HCT116 (cell line): ENCODE results near the gene PFKP. TPM values are rescaled to one million over a fixed set of nuclear protein-coding genes. Genes with fewer than 3 reads are reported as not detected.

Source experiments
- ATAC-seq: fragments of 200-7000 bp; cut with Tn5 transposase; 2 replicates; pipeline ENCODE4 v1.9.1; 2020; ENCODE audit warnings: mild to moderate bottlenecking, moderate library complexity
- BruUV-seq: library from RNA; stranded (reverse); fragments of 400-500 nt; replicated peaks from 2 replicates; lab custom pipeline; 2021; lab: Mats Ljungman, UMichigan
- CTCF ChIA-PET: fragments of 300-600 bp; sonication (Branson Sonifier 250); formaldehyde crosslinking; loops from one replicate; lab custom pipeline; 2021; ENCODE audit warnings: antibody characterized with exemption; lab: Charles Lee
- POLR2A ChIA-PET: fragments of 300-600, 350-600 bp; sonication (Branson Sonifier 250); formaldehyde crosslinking; loops from one replicate; lab custom pipeline; 2021; ENCODE audit warnings: antibody characterized with exemption; lab: Charles Lee
- RAD21 ChIA-PET, 2 experiments: fragments of 300-600 bp; sonication (Branson Sonifier 250); formaldehyde crosslinking; loops; one replicate each; lab custom pipeline; 2023; ENCODE audit warnings: low total read pairs in 2 of 2; ENCODE audit not compliant: uncharacterized antibody in 2 of 2, unreplicated experiment in 2 of 2, low non-redundant PET in 1 of 2; lab: Charles Lee
- DNase-seq: peaks from one replicate; pipeline ENCODE4 v3.0.0-alpha.2; 2010; ENCODE audit warnings: low read depth, low spot score
- H2AFZ ChIP-seq: fragments of 200-600 bp; shearing (Covaris generic), sonication (generic); 2 replicates; pipeline ENCODE4 v1.6.1; 2017; ENCODE audit warnings: low read depth, mixed run types, mixed read lengths, antibody characterized with exemption, low read length; ENCODE audit not compliant: poor library complexity, severe bottlenecking
- H3K27ac ChIP-seq: 2 replicates; pipeline ENCODE4 v1.5.1; 2012; ENCODE audit warnings: low read depth, low read length
- H3K27me3 ChIP-seq: fragments of 200-600 bp; sonication (generic); 2 replicates; pipeline ENCODE4 v1.6.1; 2016; ENCODE audit warnings: mixed run types, low read length, mixed read lengths; ENCODE audit not compliant: insufficient read depth
- H3K36me3 ChIP-seq, 2 experiments: fragments of 200-500 bp in 1 of 2; fragments of 200-600 bp in 1 of 2; sonication (Bioruptor generic) in 1 of 2; sonication (generic) in 1 of 2; 2 replicates each; pipeline versions ENCODE4 v1.5.1 to v1.6.1; 2014 to 2016; ENCODE audit warnings: low read length in 2 of 2, inconsistent platforms in 1 of 2, mixed read lengths in 1 of 2, mixed run types in 1 of 2; ENCODE audit not compliant: insufficient read depth in 2 of 2, control insufficient read depth in 1 of 2
- H3K4me1 ChIP-seq, 2 experiments: fragments of 200-600 bp in 1 of 2; sonication (generic) in 1 of 2; 2 replicates each; pipeline versions ENCODE4 v1.5.1 to v1.6.1; 2012 to 2017; ENCODE audit warnings: low read length in 2 of 2, inconsistent platforms in 1 of 2, mild to moderate bottlenecking in 1 of 2, mixed read lengths in 1 of 2, mixed run types in 1 of 2, moderate library complexity in 1 of 2; ENCODE audit not compliant: insufficient read depth in 2 of 2, control insufficient read depth in 1 of 2
- H3K4me2 ChIP-seq: fragments of 200-600 bp; sonication (generic); 2 replicates; pipeline ENCODE4 v1.6.1; 2017; ENCODE audit warnings: mixed run types, low read length, mixed read lengths
- H3K4me3 ChIP-seq, 2 experiments: fragments of 200-600 bp in 1 of 2; sonication (generic) in 1 of 2; replicated peaks in 1 of 2; 2 replicates each; pipeline ENCODE4 v1.5.1; 2011 to 2016; ENCODE audit warnings: low read length in 2 of 2, control low read depth in 1 of 2, low read depth in 1 of 2, mild to moderate bottlenecking in 1 of 2, mixed read lengths in 1 of 2, mixed run types in 1 of 2
- H3K79me2 ChIP-seq: fragments of 200-600 bp; sonication (generic); 2 replicates; pipeline ENCODE4 v1.6.1; 2017; ENCODE audit warnings: mild to moderate bottlenecking, mixed run types, low read length, moderate library complexity, mixed read lengths; ENCODE audit not compliant: insufficient read depth
- H3K9ac ChIP-seq: fragments of 200-600 bp; sonication (generic); 2 replicates; pipeline ENCODE4 v1.6.1; 2016; ENCODE audit warnings: low read length, mixed read lengths
- H3K9me2 ChIP-seq: fragments of 200-600 bp; sonication (generic), shearing (Covaris generic); 2 replicates; pipeline ENCODE4 v1.6.1; 2017; ENCODE audit warnings: mixed run types, mild to moderate bottlenecking, moderate library complexity; ENCODE audit not compliant: insufficient read depth
- H3K9me3 ChIP-seq, 2 experiments: fragments of 200-500 bp in 1 of 2; fragments of 200-600 bp in 1 of 2; sonication (Bioruptor generic) in 1 of 2; sonication (generic) in 1 of 2; 2 replicates each; pipeline ENCODE4 v1.6.1; 2014 to 2017; ENCODE audit warnings: low read length in 2 of 2, mixed read lengths in 2 of 2, inconsistent platforms in 1 of 2, low read depth in 1 of 2, mild to moderate bottlenecking in 1 of 2, mixed run types in 1 of 2, moderate library complexity in 1 of 2; ENCODE audit not compliant: control insufficient read depth in 1 of 2, insufficient read depth in 1 of 2
- H4K20me1 ChIP-seq: fragments of 200-600 bp; sonication (generic), shearing (Covaris generic); 2 replicates; pipeline ENCODE4 v1.6.1; 2017; ENCODE audit warnings: mixed run types, mild to moderate bottlenecking, moderate library complexity; ENCODE audit not compliant: insufficient read depth
- CBX3 ChIP-seq: IDR thresholded peaks from 2 replicates; pipeline ENCODE4 v1.6.1; 2012; ENCODE audit warnings: low read depth
- CTCF ChIP-seq, 3 experiments: fragments of 200-600 bp in 1 of 3; sonication (generic) in 1 of 3; IDR thresholded peaks in 2 of 3; conservative IDR thresholded peaks in 1 of 3; 2 replicates each; pipeline ENCODE4 v1.5.1; 2012 to 2017; ENCODE audit warnings: low read depth in 2 of 3, low read length in 2 of 3, antibody characterized with exemption in 1 of 3, borderline replicate concordance in 1 of 3, control low read depth in 1 of 3, mild to moderate bottlenecking in 1 of 3, mixed read lengths in 1 of 3, mixed run types in 1 of 3, moderate library complexity in 1 of 3; ENCODE audit not compliant: insufficient read depth in 1 of 3
- EGR1 ChIP-seq: IDR thresholded peaks from 2 replicates; pipeline ENCODE4 v1.6.1; 2012; ENCODE audit warnings: low read depth
- ELF1 ChIP-seq: IDR thresholded peaks from 2 replicates; pipeline ENCODE4 v1.6.1; 2012; ENCODE audit warnings: low read depth, borderline replicate concordance
- EZH2 ChIP-seq: fragments of 200-600 bp; sonication (generic); IDR thresholded peaks from 2 replicates; pipeline ENCODE4 v1.6.1; 2017; ENCODE audit warnings: antibody characterized with exemption, mixed run types
- EZH2phosphoT487 ChIP-seq: fragments of 200-600 bp; IDR thresholded peaks from 2 replicates; pipeline ENCODE4 v1.6.1; 2018; ENCODE audit warnings: antibody characterized with exemption, borderline replicate concordance
- FOSL1 ChIP-seq: IDR thresholded peaks from 2 replicates; pipeline ENCODE4 v1.6.1; 2012; ENCODE audit warnings: low read depth
- JUND ChIP-seq: IDR thresholded peaks from 2 replicates; pipeline ENCODE4 v1.6.1; 2012
- POLR2A ChIP-seq: IDR thresholded peaks from 2 replicates; pipeline ENCODE4 v1.7.0; 2011; ENCODE audit warnings: borderline replicate concordance; ENCODE audit not compliant: insufficient read depth, insufficient read length; ENCODE audit errors: extremely low read depth
- POLR2AphosphoS5 ChIP-seq: IDR thresholded peaks from 2 replicates; pipeline ENCODE4 v1.6.1; 2011; ENCODE audit warnings: mild to moderate bottlenecking, low read depth, low read length, moderate library complexity
- SIN3A ChIP-seq: IDR thresholded peaks from 2 replicates; pipeline ENCODE4 v1.6.1; 2012; ENCODE audit warnings: low read depth
- SP1 ChIP-seq: IDR thresholded peaks from 2 replicates; pipeline ENCODE4 v1.6.1; 2012; ENCODE audit warnings: low read depth
- TCF7L2 ChIP-seq: IDR thresholded peaks from 2 replicates; pipeline ENCODE4 v1.7.0; 2011; ENCODE audit warnings: borderline replicate concordance, inconsistent platforms; ENCODE audit not compliant: insufficient read depth, insufficient read length; ENCODE audit errors: extremely low read depth
- YY1 ChIP-seq: IDR thresholded peaks from 2 replicates; pipeline ENCODE4 v1.6.1; 2011; ENCODE audit warnings: low read length, low read depth, moderate library complexity, mild to moderate bottlenecking; ENCODE audit not compliant: insufficient replicate concordance; ENCODE audit errors: extremely low read depth
- ZBTB33 ChIP-seq: IDR thresholded peaks from 2 replicates; pipeline ENCODE4 v1.6.1; 2011; ENCODE audit warnings: mild to moderate bottlenecking, low read length, moderate library complexity; ENCODE audit not compliant: insufficient replicate concordance; ENCODE audit errors: extremely low read depth
- ZFX ChIP-seq: fragments of 450-650 bp; IDR thresholded peaks from 2 replicates; pipeline ENCODE4 v1.6.1; 2017
- ZNF274 ChIP-seq: fragments of 200-500 bp; sonication (Bioruptor generic); IDR thresholded peaks from 2 replicates; pipeline ENCODE4 v1.6.1; 2014; ENCODE audit warnings: mild to moderate bottlenecking, low read depth, low read length, inconsistent platforms
- intact Hi-C: fragments of 100-400 bp; cut with micrococcal nuclease; formaldehyde crosslinking; loops from 2 replicates; pipeline ENCODE4 v1.10.0; 2022
- total RNA-seq: library from RNA; stranded (reverse); gene quantifications from one replicate; pipeline ENCODE4 v1.2.1, GENCODE V29; 2021; ENCODE audit not compliant: unreplicated experiment
- TF ChIP-seq, protein P1 (sequence below): IDR thresholded peaks from 2 replicates; pipeline ENCODE4 v1.6.1; 2012
- TF ChIP-seq, protein P2 (sequence below): IDR thresholded peaks from 2 replicates; pipeline ENCODE4 v1.6.1; 2012; ENCODE audit warnings: low read depth
- TF ChIP-seq, protein P3 (sequence below): IDR thresholded peaks from 2 replicates; pipeline ENCODE4 v1.6.1; 2012

The PFKP gene
- total RNA-seq, 1 experiment from 2014 or later, result 237 TPM

DNA sequence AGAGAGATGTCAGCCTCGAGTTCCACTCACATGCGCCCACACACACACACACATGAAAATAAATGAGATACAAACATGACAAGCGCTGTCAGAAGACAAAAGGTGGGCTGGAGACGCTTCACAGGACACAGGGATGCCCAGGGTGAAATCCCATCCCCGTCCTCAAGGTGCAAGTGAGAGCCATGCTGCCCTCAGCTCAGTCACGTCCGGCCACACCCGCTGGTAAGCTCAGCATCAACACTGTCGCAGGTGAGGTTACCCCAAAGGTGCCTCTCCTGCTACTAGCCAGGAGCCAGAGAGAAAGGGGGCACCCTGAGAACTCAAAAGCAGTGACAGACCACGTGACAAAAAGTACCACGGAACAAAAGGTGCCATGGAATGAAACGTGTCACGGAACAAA, 83.0 kb downstream of the PFKP start:
- no peak for ATAC-seq
- Histone ChIP-seq H3K27me3 (no peaks in the 10 kb centered on the region), H2AFZ (no peak overlapping the region), H3K4me2 (no peak overlapping the region)
- CTCF ChIA-PET, result no interaction called here
- TF ChIP-seq TCF7L2 (no peak), ELF1 (no peak), JUND (no peak), POLR2AphosphoS5 (no peak), SIN3A (no peak), SP1 (no peak), ZFX (no peak), EZH2phosphoT487 (no peak), ZBTB33 (no peak), CBX3 (no peak), FOSL1 (no peak), YY1 (no peak), ZNF274 (no peak), POLR2A (no peak), CTCF (IDR thresholded peaks at IDR 0.05 in 2 of 3, conservative IDR thresholded peaks at IDR 0.05 in 1 of 3; ENCODE audit: borderline replicate concordance in 1 of 3, insufficient read depth in 1 of 3, low read depth in 2 of 3, low read length in 2 of 3) (no peak), EZH2 (no peak), EGR1 (no peak)
- TF ChIP-seq, protein P1, sequence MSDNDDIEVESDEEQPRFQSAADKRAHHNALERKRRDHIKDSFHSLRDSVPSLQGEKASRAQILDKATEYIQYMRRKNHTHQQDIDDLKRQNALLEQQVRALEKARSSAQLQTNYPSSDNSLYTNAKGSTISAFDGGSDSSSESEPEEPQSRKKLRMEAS, result no peak
- TF ChIP-seq, protein P2, sequence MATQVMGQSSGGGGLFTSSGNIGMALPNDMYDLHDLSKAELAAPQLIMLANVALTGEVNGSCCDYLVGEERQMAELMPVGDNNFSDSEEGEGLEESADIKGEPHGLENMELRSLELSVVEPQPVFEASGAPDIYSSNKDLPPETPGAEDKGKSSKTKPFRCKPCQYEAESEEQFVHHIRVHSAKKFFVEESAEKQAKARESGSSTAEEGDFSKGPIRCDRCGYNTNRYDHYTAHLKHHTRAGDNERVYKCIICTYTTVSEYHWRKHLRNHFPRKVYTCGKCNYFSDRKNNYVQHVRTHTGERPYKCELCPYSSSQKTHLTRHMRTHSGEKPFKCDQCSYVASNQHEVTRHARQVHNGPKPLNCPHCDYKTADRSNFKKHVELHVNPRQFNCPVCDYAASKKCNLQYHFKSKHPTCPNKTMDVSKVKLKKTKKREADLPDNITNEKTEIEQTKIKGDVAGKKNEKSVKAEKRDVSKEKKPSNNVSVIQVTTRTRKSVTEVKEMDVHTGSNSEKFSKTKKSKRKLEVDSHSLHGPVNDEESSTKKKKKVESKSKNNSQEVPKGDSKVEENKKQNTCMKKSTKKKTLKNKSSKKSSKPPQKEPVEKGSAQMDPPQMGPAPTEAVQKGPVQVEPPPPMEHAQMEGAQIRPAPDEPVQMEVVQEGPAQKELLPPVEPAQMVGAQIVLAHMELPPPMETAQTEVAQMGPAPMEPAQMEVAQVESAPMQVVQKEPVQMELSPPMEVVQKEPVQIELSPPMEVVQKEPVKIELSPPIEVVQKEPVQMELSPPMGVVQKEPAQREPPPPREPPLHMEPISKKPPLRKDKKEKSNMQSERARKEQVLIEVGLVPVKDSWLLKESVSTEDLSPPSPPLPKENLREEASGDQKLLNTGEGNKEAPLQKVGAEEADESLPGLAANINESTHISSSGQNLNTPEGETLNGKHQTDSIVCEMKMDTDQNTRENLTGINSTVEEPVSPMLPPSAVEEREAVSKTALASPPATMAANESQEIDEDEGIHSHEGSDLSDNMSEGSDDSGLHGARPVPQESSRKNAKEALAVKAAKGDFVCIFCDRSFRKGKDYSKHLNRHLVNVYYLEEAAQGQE, result no peak
- TF ChIP-seq, protein P3, sequence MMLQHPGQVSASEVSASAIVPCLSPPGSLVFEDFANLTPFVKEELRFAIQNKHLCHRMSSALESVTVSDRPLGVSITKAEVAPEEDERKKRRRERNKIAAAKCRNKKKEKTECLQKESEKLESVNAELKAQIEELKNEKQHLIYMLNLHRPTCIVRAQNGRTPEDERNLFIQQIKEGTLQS, result no peak
- TF ChIP-seq, all 23 proteins: peak for 0
- intact Hi-C loops, result no loop called here
- Histone ChIP-seq H3K4me1 (no peaks in the 10 kb centered on the region), H3K27ac (no peak overlapping the region), H3K79me2 (no peaks in the 10 kb centered on the region), H3K9me2 (no peaks in the 10 kb centered on the region), H3K36me3 (peaks cover 25 to 51% of the 10 kb centered on the region in 2 experiments), H3K9ac (no peak overlapping the region), H3K9me3 (no peaks in the 10 kb centered on the region), H4K20me1 (no peaks in the 10 kb centered on the region), H3K4me3 (no peak overlapping the region)
- POLR2A ChIA-PET, result no interaction called here
- no TSS peak for BruUV-seq
- RAD21 ChIA-PET, result no interaction called here
- no peak for DNase-seq
